Posterior cingulate gyrus (tissue), 11 donors: Measurements from ENCODE around the gene IKZF4.
A peak's percentile ranks its signal among the peaks of the same experiment; 100 is the strongest.

Source experiments
- DNase-seq, 10 donors: peaks; one replicate each; pipeline versions ENCODE4 v3.0.0 to v3.0.0-alpha.2; 2020 to 2021; ENCODE audit warnings: mixed read lengths in 3 of 10
- intact Hi-C: fragments of 100-400 bp; cut with DNase I; formaldehyde crosslinking; loops from one replicate; pipeline ENCODE4 v1.15.1; 2023

IKZF4 gene

GRCh38 chr12:56078931-56079722, 58.3 kb downstream of the IKZF4 start:
- intact Hi-C loops, result no loop called here
- DNase-seq, result peak; percentile 73 to 97 (median 84)

GRCh38 chr12:56079723-56080555, 59.1 kb downstream of the IKZF4 start, which contains the start of gene ERBB3:
ERBB3 (plus strand) TSS chr12:56080165; CDS start chr12:56080301, 136 bp downstream.
- DNase-seq, result peak; percentile 53 to 96 (median 76)
- intact Hi-C loops, result loop anchor here (5.0 kb wide), 2 partner anchors 37 to 38 kb away; partner anchors contain the start of genes RPL41, RPS26 and ZC3H10

- DNase-seq, result peak in 1 of 10 donors; percentile 17
- intact Hi-C loops, result loop anchor here (5.0 kb wide), 2 partner anchors 37 to 38 kb away; partner anchors contain the start of genes RPL41, RPS26 and ZC3H10
Observed at GRCh38 chr12:56080556-56081138, 59.8 kb downstream of the IKZF4 start.

- intact Hi-C loops, result loop anchor here (5.0 kb wide), 2 partner anchors 36 to 39 kb away; partner anchors contain the start of genes RPL41, RPS26 and ZC3H10
- peak in 9 of 10 donors; percentile 38 to 93 (median 56) for DNase-seq
Observed at GRCh38 chr12:56081393-56082347, 60.8 kb downstream of the IKZF4 start.

GRCh38 chr12:56082382-56082781, 61.5 kb downstream of the IKZF4 start:
- intact Hi-C loops, result loop anchor here (5.0 kb wide), 2 partner anchors 35 to 40 kb away; partner anchors contain the start of genes RPL41, RPS26 and ZC3H10
- peak in 2 of 10 donors; percentile 16 to 19 for DNase-seq

- intact Hi-C loops, result loop anchor here (5.0 kb wide), 2 partner anchors 34 to 41 kb away; partner anchors contain the start of genes RPL41, RPS26 and ZC3H10
- peak; percentile 71 to 98 (median 84) for DNase-seq
Observed at GRCh38 chr12:56082967-56083366, 62.1 kb downstream of the IKZF4 start.

- DNase-seq, result peak in 2 of 10 donors; percentile 21 to 79
- intact Hi-C loops, result loop anchor here (5.0 kb wide), 2 partner anchors 32 to 43 kb away; partner anchors contain the start of genes RPL41, RPS26 and ZC3H10
Observed at GRCh38 chr12:56084958-56085543, 64.2 kb downstream of the IKZF4 start.

GRCh38 chr12:56086096-56086495, 65.3 kb downstream of the IKZF4 start:
- intact Hi-C loops, result no loop called here
- DNase-seq, result no peak

GRCh38 chr12:56086608-56087007, 65.8 kb downstream of the IKZF4 start:
- no peak for DNase-seq
- intact Hi-C loops, result no loop called here

GRCh38 chr12:56087220-56087619, 66.4 kb downstream of the IKZF4 start:
- intact Hi-C loops, result no loop called here
- DNase-seq, result peak in 3 of 10 donors; percentile 28 to 86 (median 58)
